GM19395 (cell line): ENCODE measurements around the gene IL4R.
"Not testable (repeated sequence)": the region's sequence is repeated elsewhere in the genome, so short reads cannot be mapped to it uniquely, and the experiment has no call there.

Source experiments
- ATAC-seq: cut with Tn5 transposase; IDR thresholded peaks from one replicate; pipeline ENCODE4 v1.9.1; 2021; ENCODE audit warnings: mild to moderate bottlenecking, moderate library complexity; ENCODE audit not compliant: unreplicated experiment

The IL4R gene

GRCh38 chr16:27287887-27288286, 25.9 kb upstream of the IL4R start:
- ATAC-seq: no peak

DNA sequence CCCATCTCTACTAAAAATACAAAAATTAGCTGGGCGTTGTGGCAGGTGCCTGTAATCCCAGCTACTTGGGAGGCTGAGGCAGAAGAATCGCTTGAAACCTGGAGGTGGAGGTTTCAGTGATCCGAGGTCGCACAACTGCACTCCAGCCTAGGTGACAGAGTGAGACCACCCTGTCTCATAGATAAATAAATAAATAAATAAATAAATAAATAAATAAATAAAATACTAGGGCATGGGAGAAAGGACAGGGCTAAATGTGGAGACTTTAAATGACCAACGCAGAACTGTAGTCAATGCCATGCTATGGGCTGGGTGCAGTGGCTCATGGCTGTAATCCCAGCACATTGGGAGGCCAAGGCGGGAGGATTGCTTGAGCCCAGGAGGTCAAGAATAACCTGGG, 25.5 kb upstream of the IL4R start:
- not testable (repeated sequence) for ATAC-seq

- ATAC-seq: no peak
These were observed 24.1 kb upstream of the IL4R start for GRCh38 chr16:27289669-27290068.

GRCh38 chr16:27290562-27290961, 23.2 kb upstream of the IL4R start:
- no peak for ATAC-seq

GRCh38 chr16:27291106-27291505, 22.7 kb upstream of the IL4R start:
- ATAC-seq: no peak

- no peak for ATAC-seq
These were observed 22.0 kb upstream of the IL4R start for GRCh38 chr16:27291722-27292240.

DNA sequence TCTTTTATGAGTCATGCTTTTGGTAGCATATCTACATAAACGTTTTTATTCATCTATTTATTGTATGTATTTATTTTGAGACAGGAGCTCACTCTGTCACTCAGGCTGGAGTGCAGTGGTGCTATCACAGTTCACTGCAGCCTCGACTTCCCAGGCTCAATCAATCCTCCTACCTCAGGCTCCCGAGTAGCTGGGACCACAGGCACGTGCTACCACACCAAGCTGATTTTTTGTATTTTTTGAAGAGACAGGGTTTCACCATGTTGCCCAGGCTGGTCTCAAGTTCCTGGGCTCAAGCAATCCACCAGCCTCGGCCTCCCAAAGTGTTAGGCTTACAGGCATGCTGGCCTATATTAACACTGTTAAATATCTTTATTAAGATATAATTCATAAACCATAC, 20.4 kb upstream of the IL4R start:
- ATAC-seq: no peak

GRCh38 chr16:27298132-27298531, 15.6 kb upstream of the IL4R start:
- no peak for ATAC-seq

DNA sequence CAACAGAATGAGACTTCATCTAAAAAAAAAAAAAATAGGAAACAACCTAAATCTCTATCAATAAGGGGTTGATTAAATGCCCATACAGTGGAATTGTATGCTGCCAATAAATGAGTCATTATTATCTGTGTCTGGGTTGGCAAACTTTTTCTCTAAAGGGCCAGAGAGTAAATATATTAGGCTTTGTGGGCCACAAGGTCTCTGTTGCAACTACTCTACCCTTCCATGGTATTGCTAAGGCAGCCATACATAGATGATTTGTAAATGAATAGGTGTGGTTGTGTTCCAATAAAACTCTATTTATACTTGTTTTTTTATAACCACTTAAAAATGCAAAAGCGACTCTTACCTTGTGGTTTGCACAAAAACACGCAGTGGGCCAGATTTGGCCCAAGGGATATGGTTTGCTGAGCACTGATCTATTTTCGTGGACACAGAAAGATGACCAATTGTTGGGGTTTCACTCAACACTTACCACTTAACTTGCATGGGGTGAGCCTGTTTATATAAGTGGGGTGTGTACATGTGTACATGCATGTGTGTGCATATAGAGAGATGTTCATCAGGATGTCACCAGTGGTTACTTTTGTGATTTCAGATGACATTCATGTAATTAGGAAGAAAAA, 12.4 kb upstream of the IL4R start:
- ATAC-seq: no peak

DNA sequence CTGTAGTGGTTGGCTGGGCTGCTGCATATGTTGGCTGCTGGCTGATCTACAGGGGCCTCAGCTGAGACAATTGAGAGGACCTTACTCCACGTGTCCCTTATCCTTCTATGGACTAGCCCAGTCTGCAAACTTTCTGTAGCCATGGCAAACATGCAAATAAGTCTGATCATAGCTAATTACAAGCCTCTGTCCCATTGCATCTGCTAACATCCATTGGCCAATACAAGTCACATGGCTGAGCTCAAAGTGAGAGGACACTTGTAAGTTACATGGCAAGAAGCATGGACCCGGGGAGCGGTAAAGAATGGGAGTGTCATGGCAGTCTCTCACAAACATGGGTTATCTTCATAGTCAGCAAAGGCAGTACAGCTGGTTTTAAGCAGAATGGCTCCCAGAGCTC, 11.6 kb upstream of the IL4R start:
- ATAC-seq: no peak

GRCh38 chr16:27303256-27304100, 10.3 kb upstream of the IL4R start:
- no peak for ATAC-seq

DNA sequence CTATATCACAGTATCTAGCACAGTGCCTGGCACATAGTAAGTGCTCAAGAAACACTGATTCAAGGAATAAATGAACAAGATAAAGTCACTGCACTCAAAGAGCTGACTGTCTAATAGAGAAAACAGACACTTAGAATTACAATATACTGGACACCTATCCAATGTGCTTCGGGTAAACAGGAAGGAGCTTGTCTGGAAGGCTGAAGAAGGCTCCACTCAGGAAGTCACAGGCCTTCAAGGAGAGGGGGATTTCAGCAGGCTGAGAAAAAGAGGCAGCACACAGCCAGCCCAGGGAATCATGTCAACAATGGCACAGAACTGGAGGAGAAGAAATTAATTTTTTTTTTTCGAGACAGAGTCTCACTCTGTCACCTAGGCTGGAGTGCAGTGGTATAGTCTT, 9.7 kb upstream of the IL4R start:
- ATAC-seq: no peak

DNA sequence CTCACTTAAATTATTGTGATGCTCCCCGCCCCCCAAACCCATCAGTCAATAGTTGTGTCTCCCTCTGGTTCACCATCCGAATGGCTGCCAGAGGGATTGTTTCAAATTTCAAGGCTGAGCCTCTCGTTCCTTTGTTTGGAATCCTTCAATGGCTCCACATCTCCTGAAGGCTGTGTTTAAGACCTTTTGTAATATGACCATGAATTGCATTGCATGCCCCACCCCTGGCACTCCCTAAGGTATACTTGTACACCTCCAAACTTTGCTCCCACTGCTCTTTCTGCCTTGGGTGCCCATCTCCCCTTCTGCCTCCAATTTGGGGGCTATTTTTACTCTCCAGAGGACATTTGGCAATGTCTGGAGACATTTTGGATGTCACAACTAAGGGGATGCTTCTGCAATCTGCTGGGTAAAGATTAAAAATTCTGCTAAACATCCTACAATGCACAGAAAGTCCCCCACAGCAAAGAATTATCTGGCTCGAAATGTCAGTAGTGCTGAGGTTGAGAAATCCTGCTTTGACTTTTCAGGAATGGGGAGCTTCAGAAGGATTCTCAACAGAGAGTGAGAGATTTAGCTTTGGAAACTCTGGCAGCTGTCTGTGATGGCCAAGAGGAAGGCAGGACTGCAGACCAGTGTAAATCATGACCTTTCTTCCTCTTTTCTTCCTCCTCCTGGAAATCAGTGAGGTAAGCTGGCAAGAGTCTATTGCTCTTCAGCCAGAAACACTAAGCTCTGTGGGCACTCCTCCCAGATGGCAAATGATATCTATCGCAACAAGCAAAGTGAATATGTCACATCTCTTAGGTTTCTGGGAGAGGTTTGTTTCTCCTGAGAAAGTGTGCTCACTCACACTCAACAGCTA, 8.7 kb upstream of the IL4R start:
- no peak for ATAC-seq

DNA sequence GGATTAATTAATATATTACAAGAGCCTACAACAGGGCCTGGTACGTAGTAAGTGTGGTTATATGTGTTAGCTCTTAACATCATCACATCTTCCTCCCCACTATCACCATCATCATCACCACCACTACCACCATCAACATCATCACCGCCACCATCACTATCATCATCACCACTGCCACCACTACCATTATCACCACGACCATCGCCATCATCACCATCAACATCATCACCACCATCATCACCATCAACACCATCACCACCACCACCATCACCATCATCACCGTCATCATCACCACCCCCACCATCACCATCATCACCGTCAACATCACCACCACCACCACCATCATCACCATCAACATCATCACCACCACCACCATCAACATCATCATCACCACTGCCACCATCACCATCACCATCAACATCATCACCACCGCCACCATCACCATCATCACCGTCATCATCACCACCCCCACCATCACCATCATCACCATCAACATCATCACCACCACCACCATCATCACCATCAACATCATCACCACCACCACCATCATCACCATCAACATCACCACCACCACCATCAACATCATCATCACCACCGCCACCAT, 7.8 kb upstream of the IL4R start:
- no peak for ATAC-seq

GRCh38 chr16:27308792-27309191, 5.0 kb upstream of the IL4R start:
- no peak for ATAC-seq

- no peak for ATAC-seq
These were observed 3.0 kb upstream of the IL4R start for GRCh38 chr16:27310576-27311447.

- no peak for ATAC-seq
These were observed 2.3 kb upstream of the IL4R start for GRCh38 chr16:27311448-27311830.

DNA sequence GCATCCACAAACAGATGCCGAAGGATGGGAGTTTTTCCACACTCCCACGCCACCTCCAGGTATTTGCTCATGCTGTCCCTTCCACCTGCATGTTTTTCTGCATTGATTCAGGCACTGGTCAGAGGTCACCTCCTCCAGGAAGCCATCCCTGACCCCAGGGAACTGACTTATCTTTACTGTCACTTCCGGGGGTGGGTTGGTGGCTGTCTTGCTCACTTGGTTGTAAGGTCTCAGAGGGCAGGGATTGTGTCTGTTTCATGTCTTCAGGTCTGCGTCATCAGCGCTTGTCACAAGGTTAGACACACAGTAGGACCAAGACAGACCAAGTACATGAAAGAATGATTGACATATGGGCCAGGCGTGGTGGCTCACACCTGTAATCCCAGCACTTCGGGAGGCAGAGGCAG, 1.9 kb upstream of the IL4R start:
- ATAC-seq: no peak

DNA sequence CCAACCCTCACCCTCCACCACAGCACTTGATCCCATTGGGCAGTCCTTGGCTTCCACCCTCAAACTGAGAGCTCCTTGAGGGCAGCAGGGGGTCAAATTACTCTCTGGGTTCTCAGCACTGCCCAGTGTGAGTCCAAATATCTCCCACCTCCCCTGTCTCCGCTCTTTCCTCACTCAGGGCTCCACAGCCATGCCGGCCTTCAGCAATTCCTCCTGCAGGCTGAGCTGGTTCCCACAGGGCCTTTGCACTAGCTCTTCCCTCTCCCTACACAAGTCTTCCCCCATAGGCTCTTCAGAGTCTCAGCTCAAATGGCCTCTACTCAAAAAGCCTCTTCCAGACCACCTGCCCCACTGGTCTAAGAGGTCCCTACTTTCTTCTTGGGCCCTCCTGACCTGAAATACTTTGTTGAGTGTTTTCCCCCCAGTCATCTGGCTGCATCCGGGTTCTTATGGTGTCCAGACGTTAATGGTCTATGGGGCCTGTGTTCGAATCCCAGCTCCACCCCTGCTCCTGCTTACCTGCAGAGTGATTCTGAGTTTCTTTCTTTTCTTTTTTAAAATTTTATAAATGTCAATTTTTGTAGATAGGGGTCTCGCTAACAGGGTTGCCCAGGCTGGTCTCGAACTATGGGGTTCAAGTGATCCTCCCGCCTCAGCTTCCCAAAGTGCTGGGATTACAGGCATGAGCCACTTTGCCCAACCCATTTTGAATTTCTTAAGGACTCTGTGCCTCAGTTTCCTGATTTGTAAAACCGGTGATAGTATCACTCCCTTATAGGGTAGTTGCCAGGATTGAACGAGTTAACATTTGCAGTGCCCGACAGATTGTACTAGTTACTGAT, 973 bp upstream of the IL4R start:
- no peak for ATAC-seq
